ENCODE measurements around the gene PITHD1. TPM values are rescaled to one million over a fixed set of nuclear protein-coding genes. Genes with fewer than 3 reads are reported as not detected.
"Not testable (repeated sequence)": the region's sequence is repeated elsewhere in the genome, so short reads cannot be mapped to it uniquely, and the experiment has no call there.

Gene PITHD1
- 29.8 and 31.1 TPM in 2 replicates for total RNA-seq

- peaks cover 18% of the 10 kb centered on the region for H3K4me1 ChIP-seq (ENCODE audit: insufficient read depth, low read length)
- peak within 1 kb of the TSS; percentile 100 for H2AFZ ChIP-seq (ENCODE audit: low read length)
- peak; percentile 96 for DNase-seq (ENCODE audit: insufficient read length, low spot score, missing footprints)
- H4K20me1 ChIP-seq (ENCODE audit: insufficient read depth, low read length): peaks cover 10% of the 10 kb centered on the region
- no peaks in the 10 kb centered on the region for H3K27me3 ChIP-seq (ENCODE audit: insufficient read depth, low read length)
- H3K4me3 ChIP-seq (ENCODE audit: insufficient read depth, low read length): peak within 1 kb of the TSS; percentile 84
- H3K36me3 ChIP-seq (ENCODE audit: insufficient read depth, low read length): peaks cover 10% of the 10 kb centered on the region
- peaks cover 59% of the 10 kb centered on the region for H3K79me2 ChIP-seq (ENCODE audit: insufficient read depth, low read length)
- peak within 1 kb of the TSS; percentile 97 for H3K27ac ChIP-seq (ENCODE audit: low read depth, low read length)
- H3K4me2 ChIP-seq (ENCODE audit: insufficient read depth, low read length): peak within 1 kb of the TSS; percentile 91
- no peak for TF ChIP-seq CTCF (IDR thresholded peaks at IDR 0.05; ENCODE audit: extremely low read depth, low read depth, low read length)
- no peaks in the 10 kb centered on the region for H3K9me3 ChIP-seq (ENCODE audit: low read depth, low read length)
These were observed at the start of gene PITHD1 for GRCh38 chr1:23777979-23778814. PITHD1 (plus strand) TSS chr1:23778418; CDS start chr1:23778516, 98 bp downstream.

- Histone ChIP-seq H3K4me3 (ENCODE audit: insufficient read depth, low read length) (no peak overlapping the region), H3K4me1 (ENCODE audit: insufficient read depth, low read length) (peaks cover 11% of the 10 kb centered on the region), H3K4me2 (ENCODE audit: insufficient read depth, low read length) (no peak overlapping the region), H3K79me2 (ENCODE audit: insufficient read depth, low read length) (peaks cover 46% of the 10 kb centered on the region), H3K27me3 (ENCODE audit: insufficient read depth, low read length) (no peaks in the 10 kb centered on the region), H3K9me3 (ENCODE audit: low read depth, low read length) (no peaks in the 10 kb centered on the region), H3K36me3 (ENCODE audit: insufficient read depth, low read length) (no peaks in the 10 kb centered on the region), H3K27ac (ENCODE audit: low read depth, low read length) (peak overlapping the region; percentile 17), H2AFZ (ENCODE audit: low read length) (no peak overlapping the region), H4K20me1 (ENCODE audit: insufficient read depth, low read length) (peaks cover 16% of the 10 kb centered on the region)
- peak; percentile 82 for DNase-seq (ENCODE audit: insufficient read length, low spot score, missing footprints)
- no peak for TF ChIP-seq CTCF (IDR thresholded peaks at IDR 0.05; ENCODE audit: extremely low read depth, low read depth, low read length)
These were observed 45.6 kb upstream of the PITHD1 start for GRCh38 chr1:23732363-23733224.

GRCh38 chr1:23733281-23733680 is 44.9 kb upstream of the PITHD1 start:
- peaks cover 15% of the 10 kb centered on the region for H4K20me1 ChIP-seq (ENCODE audit: insufficient read depth, low read length)
- DNase-seq (ENCODE audit: insufficient read length, low spot score, missing footprints): not testable (repeated sequence)
- H3K79me2 ChIP-seq (ENCODE audit: insufficient read depth, low read length): peaks cover 39% of the 10 kb centered on the region

GRCh38 chr1:23736437-23737134 is 41.6 kb upstream of the PITHD1 start:
- Histone ChIP-seq H4K20me1 (ENCODE audit: insufficient read depth, low read length) (peaks cover 12% of the 10 kb centered on the region), H3K27ac (ENCODE audit: low read depth, low read length) (no peak overlapping the region), H3K36me3 (ENCODE audit: insufficient read depth, low read length) (no peaks in the 10 kb centered on the region), H3K27me3 (ENCODE audit: insufficient read depth, low read length) (no peaks in the 10 kb centered on the region), H3K4me1 (ENCODE audit: insufficient read depth, low read length) (peaks cover 8% of the 10 kb centered on the region), H3K4me3 (ENCODE audit: insufficient read depth, low read length) (no peak overlapping the region), H3K9me3 (ENCODE audit: low read depth, low read length) (no peaks in the 10 kb centered on the region), H3K79me2 (ENCODE audit: insufficient read depth, low read length) (peaks cover 28% of the 10 kb centered on the region), H2AFZ (ENCODE audit: low read length) (no peak overlapping the region), H3K4me2 (ENCODE audit: insufficient read depth, low read length) (no peak overlapping the region)
- TF ChIP-seq CTCF (IDR thresholded peaks at IDR 0.05; ENCODE audit: extremely low read depth, low read depth, low read length): no peak
- no peak for DNase-seq (ENCODE audit: insufficient read length, low spot score, missing footprints)

More at GRCh38 chr1:23733281-23733680, 44.9 kb upstream of the PITHD1 start:
- H2AFZ ChIP-seq (ENCODE audit: low read length); H3K27ac ChIP-seq (ENCODE audit: low read depth, low read length); H3K4me3 ChIP-seq (ENCODE audit: insufficient read depth, low read length); H3K27me3 ChIP-seq (ENCODE audit: insufficient read depth, low read length); H3K4me2 ChIP-seq (ENCODE audit: insufficient read depth, low read length); H3K9me3 ChIP-seq (ENCODE audit: low read depth, low read length); H3K4me1 ChIP-seq (ENCODE audit: insufficient read depth, low read length); H3K36me3 ChIP-seq (ENCODE audit: insufficient read depth, low read length): not testable (repeated sequence)
